Left ventricle myocardium inferior (tissue), 1 donor: ENCODE measurements around the gene CEACAM19. TPM values are rescaled to one million over a fixed set of nuclear protein-coding genes. Genes with fewer than 3 reads are reported as not detected.
"Not testable (repeated sequence)": the region's sequence is repeated elsewhere in the genome, so short reads cannot be mapped to it uniquely, and the experiment has no call there.

Experiments used
- DNase-seq: peaks from one replicate; pipeline ENCODE4 v3.0.0-alpha.2; 2020
- H3K27ac ChIP-seq: fragments of 200-600 bp; replicated peaks from 2 replicates; pipeline ENCODE4 v1.8.0; 2021
- H3K27me3 ChIP-seq: fragments of 200-600 bp; 2 replicates; pipeline ENCODE4 v1.8.0; 2021; ENCODE audit warnings: low read depth
- H3K36me3 ChIP-seq: fragments of 200-600 bp; 2 replicates; pipeline ENCODE4 v1.8.0; 2021
- H3K4me1 ChIP-seq: fragments of 200-600 bp; 2 replicates; pipeline ENCODE4 v1.8.0; 2021
- H3K4me3 ChIP-seq: fragments of 200-600 bp; 2 replicates; pipeline ENCODE4 v1.8.0; 2021; ENCODE audit warnings: mild to moderate bottlenecking, moderate library complexity
- H3K9me3 ChIP-seq: fragments of 200-600 bp; replicated peaks from 2 replicates; pipeline ENCODE4 v1.8.0; 2021
- intact Hi-C: fragments of 100-400 bp; cut with micrococcal nuclease; formaldehyde crosslinking; loops from one replicate; pipeline ENCODE4 v1.11.0; 2022
- total RNA-seq: library from RNA; stranded (reverse); fragmentation: NEBNext Ultra II Directional; extraction: Animal tissue kit (Norgen Biotek cat#: 25700); gene quantifications from one replicate; pipeline ENCODE4 v1.2.1, GENCODE V29; 2021
- TF ChIP-seq, protein P1 (sequence below): fragments of 200-600 bp; IDR thresholded peaks from 2 replicates; pipeline ENCODE4 v1.8.0; 2021; ENCODE audit warnings: antibody characterized with exemption, mild to moderate bottlenecking, borderline replicate concordance
- donor health status: DM: no; HTN: yes; CAD: no; lungs with severe emphysema.

Gene CEACAM19
- total RNA-seq, 1 donor from 2014 or later = 2.2 TPM

DNA sequence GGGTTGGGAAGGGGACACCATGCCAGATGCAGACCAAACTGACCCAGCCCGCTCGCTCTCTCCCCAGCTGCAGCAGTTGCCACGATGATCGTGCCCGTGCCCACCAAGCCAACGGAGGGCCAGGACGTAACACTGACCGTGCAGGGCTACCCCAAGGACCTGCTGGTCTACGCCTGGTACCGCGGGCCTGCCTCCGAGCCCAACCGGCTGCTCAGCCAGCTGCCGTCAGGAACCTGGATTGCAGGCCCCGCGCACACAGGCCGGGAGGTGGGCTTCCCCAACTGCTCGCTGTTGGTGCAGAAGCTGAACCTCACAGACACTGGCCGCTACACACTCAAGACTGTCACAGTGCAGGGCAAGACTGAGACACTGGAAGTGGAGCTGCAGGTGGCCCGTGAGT is 36.5 kb downstream of the CEACAM19 start:
- TF ChIP-seq, protein P1, sequence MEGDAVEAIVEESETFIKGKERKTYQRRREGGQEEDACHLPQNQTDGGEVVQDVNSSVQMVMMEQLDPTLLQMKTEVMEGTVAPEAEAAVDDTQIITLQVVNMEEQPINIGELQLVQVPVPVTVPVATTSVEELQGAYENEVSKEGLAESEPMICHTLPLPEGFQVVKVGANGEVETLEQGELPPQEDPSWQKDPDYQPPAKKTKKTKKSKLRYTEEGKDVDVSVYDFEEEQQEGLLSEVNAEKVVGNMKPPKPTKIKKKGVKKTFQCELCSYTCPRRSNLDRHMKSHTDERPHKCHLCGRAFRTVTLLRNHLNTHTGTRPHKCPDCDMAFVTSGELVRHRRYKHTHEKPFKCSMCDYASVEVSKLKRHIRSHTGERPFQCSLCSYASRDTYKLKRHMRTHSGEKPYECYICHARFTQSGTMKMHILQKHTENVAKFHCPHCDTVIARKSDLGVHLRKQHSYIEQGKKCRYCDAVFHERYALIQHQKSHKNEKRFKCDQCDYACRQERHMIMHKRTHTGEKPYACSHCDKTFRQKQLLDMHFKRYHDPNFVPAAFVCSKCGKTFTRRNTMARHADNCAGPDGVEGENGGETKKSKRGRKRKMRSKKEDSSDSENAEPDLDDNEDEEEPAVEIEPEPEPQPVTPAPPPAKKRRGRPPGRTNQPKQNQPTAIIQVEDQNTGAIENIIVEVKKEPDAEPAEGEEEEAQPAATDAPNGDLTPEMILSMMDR = no peak
- no peak for DNase-seq
- Histone ChIP-seq H3K36me3 (no peaks in the 10 kb centered on the region), H3K9me3 (no peaks in the 10 kb centered on the region), H3K4me3 (no peak overlapping the region), H3K4me1 (no peaks in the 10 kb centered on the region), H3K27me3 (no peaks in the 10 kb centered on the region), H3K27ac (no peak overlapping the region)
- intact Hi-C loops = no loop called here

DNA sequence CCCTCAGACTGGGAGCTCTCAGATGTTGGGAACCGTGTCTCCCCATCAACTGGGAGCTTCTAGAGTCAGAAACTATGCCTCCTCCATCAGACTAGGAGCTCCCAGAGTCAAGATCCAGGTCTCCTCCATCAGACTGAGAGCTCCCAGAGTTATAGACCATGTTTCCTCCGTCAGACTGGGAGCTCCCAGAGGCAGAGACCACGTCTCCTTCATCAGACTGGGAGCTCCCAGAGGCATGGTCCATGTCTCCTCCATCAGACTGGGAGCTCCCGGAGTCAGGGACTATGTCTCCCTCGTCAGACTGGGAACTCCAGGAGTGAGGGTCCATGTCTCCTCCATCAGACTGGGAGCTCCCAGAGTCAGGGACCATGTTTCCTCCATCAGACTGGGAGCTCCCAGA is 37.7 kb downstream of the CEACAM19 start:
- TF ChIP-seq, protein P1 = no peak
- no peak overlapping the region for H3K27ac ChIP-seq
- no peaks in the 10 kb centered on the region for H3K9me3 ChIP-seq
- DNase-seq = no peak
- intact Hi-C loops = no loop called here
- no peaks in the 10 kb centered on the region for H3K36me3 ChIP-seq
- H3K27me3 ChIP-seq = no peaks in the 10 kb centered on the region
- H3K4me3 ChIP-seq = no peak overlapping the region
- no peaks in the 10 kb centered on the region for H3K4me1 ChIP-seq

DNA sequence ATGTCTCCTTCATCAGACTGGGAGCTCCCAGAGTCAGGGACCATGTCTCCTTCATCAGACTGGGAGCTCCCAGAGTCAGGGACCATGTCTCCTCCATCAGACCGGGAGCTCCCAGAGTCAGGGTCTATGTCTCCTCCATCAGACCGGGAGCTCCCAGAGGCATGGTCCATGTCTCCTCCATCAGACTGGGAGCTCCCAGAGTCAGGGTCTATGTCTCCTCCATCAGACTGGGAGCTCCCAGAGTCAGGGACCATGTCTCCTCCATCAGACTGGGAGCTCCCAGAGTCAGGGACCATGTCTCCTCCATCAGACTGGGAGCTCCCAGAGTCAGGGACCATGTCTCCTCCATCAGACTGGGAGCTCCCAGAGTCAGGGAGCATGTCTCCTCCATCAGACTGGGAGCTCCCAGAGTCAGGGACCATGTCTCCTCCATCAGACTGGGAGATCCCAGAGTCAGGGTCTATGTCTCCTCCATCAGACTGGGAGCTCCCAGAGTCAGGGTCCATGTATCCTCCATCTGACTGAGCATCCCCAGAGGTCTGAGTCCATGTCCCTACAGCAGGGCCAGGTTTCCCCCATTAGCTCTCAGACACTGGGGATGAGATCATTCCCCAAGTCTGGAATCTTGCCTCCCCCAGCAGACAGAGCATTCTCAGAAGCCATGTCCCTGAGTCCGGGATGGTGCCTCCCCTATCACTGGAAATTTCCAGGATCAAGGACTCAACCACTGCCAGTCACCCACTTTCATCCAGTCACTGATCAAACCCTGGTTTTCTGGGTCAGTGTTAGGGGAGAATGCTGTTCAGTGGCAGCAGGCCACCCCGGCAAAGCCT is 38.4 kb downstream of the CEACAM19 start:
- H3K36me3 ChIP-seq, DNase-seq, intact Hi-C loops, H3K4me1 ChIP-seq, H3K27me3 ChIP-seq, H3K4me3 ChIP-seq, H3K9me3 ChIP-seq, H3K27ac ChIP-seq: not testable (repeated sequence)

DNA sequence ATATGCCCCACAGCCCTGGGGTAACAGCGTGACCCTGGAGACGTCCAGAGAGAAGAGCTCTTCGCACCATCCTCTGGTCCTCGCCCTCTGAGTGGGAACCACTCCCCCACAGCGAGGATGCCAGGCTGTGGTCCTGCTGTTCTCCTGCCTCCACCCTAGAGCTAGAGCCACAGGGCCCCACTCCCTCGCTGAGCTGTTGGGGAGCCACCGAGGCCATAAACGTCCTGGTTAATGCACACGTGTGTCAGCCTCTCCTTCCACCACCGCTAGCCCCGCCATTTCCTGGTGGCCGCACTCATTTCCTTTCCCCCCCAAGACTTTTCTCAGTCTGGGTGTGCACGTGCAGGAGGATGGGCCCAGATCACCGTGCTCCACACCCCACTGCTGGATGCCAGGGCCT is 39.2 kb downstream of the CEACAM19 start:
- DNase-seq = no peak
- TF ChIP-seq, protein P1 = no peak
- no peak overlapping the region for H3K27ac ChIP-seq
- H3K4me3 ChIP-seq = no peak overlapping the region
- H3K36me3 ChIP-seq = no peaks in the 10 kb centered on the region
- intact Hi-C loops = no loop called here
- peaks cover 11% of the 10 kb centered on the region for H3K9me3 ChIP-seq
- H3K27me3 ChIP-seq = no peaks in the 10 kb centered on the region
- no peaks in the 10 kb centered on the region for H3K4me1 ChIP-seq

DNA sequence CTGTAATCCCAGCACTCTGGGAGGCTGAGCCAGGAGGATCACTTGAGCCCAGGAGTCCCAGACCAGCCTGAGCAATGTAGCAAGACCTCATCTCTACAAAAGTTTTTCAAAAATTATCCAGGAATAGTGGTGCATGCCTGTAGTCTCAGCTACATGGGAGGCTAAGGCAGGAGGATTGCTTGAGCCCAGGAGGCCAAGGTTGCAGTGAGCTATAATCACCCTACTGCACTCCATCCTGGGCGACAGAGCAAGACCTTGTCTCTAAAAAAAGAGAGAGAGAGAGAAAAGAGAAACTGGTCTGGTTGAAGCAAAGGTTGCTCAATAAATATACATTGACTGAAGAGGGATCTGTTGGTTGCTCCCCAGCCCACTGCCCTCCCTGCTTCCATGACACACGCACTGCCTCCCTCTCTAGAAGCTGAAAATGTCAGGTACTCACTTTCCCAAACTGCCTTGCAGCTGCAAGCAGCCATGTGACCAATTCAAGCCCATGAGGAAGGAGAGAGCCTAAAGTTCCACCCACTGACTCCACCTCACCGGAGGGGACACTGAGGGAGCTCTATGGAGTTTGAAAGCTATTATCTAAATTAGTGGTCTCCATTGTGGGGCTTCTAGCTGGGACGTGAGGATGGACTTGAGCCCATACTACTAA is 41.7 kb downstream of the CEACAM19 start:
- Histone ChIP-seq H3K27me3 (no peaks in the 10 kb centered on the region), H3K27ac (no peak overlapping the region)
- intact Hi-C loops = no loop called here

More for the DNA sequence above, 41.7 kb downstream of the CEACAM19 start:
- Histone ChIP-seq H3K4me1 (peaks cover 4% of the 10 kb centered on the region), H3K4me3 (no peak overlapping the region), H3K9me3 (peaks cover 12% of the 10 kb centered on the region), H3K36me3 (no peaks in the 10 kb centered on the region)
- TF ChIP-seq, protein P1 = no peak
- DNase-seq = no peak
